GM18951 (cell line): Measurements from ENCODE around the gene NFYA.
A peak's percentile ranks its signal among the peaks of the same experiment; 100 is the strongest.

Experiments
- POLR2A ChIP-seq: IDR thresholded peaks from 4 replicates; pipeline ENCODE4 v1.6.1; 2011; ENCODE audit warnings: mild to moderate bottlenecking; ENCODE audit not compliant: insufficient read length, insufficient read depth; ENCODE audit errors: extremely low read depth
- in situ Hi-C: fragments of 300-500 bp; cut with MboI; formaldehyde crosslinking; loops from one replicate; pipeline ENCODE4 v1.12.0; 2022; ENCODE audit warnings: low sequenced_read_pairs, mixed read lengths, inconsistent platforms; ENCODE audit not compliant: unreplicated experiment

The NFYA gene

GRCh38 chr6:41072836-41073202 lies at the start of gene NFYA:
TSS of gene NFYA (plus strand) at chr6:41072974. CDS start at chr6:41079090, 6,116 bp downstream.
- in situ Hi-C loops, result no loop called here
- no peak for TF ChIP-seq POLR2A

- TF ChIP-seq POLR2A, result no peak
- in situ Hi-C loops, result no loop called here
Measured at GRCh38 chr6:41023114-41023513, 49.7 kb upstream of the NFYA start.

- TF ChIP-seq POLR2A, result no peak
- in situ Hi-C loops, result no loop called here
Measured at GRCh38 chr6:41025966-41026530, 46.7 kb upstream of the NFYA start.

GRCh38 chr6:41027241-41027640 lies 45.5 kb upstream of the NFYA start:
- no peak for TF ChIP-seq POLR2A
- in situ Hi-C loops, result no loop called here

- in situ Hi-C loops, result no loop called here
Measured at GRCh38 chr6:41027799-41028560, 44.8 kb upstream of the NFYA start.

GRCh38 chr6:41028561-41029412 lies 44.0 kb upstream of the NFYA start:
- in situ Hi-C loops, result no loop called here
- no peak for TF ChIP-seq POLR2A

More at GRCh38 chr6:41027799-41028560, 44.8 kb upstream of the NFYA start:
- TF ChIP-seq POLR2A, result peak; percentile 52

GRCh38 chr6:41032830-41033229 lies 39.9 kb upstream of the NFYA start:
- no peak for TF ChIP-seq POLR2A
- in situ Hi-C loops, result no loop called here

- in situ Hi-C loops, result no loop called here
- no peak for TF ChIP-seq POLR2A
Measured at GRCh38 chr6:41033776-41034175, 39.0 kb upstream of the NFYA start.

GRCh38 chr6:41036186-41036585 lies 36.6 kb upstream of the NFYA start:
- in situ Hi-C loops, result no loop called here

GRCh38 chr6:41036601-41037000 lies 36.2 kb upstream of the NFYA start:
- in situ Hi-C loops, result no loop called here
- no peak for TF ChIP-seq POLR2A

More at GRCh38 chr6:41036186-41036585, 36.6 kb upstream of the NFYA start:
- no peak for TF ChIP-seq POLR2A

GRCh38 chr6:41037107-41037900 lies 35.5 kb upstream of the NFYA start:
- in situ Hi-C loops, result no loop called here
- TF ChIP-seq POLR2A, result no peak

- in situ Hi-C loops, result no loop called here
- TF ChIP-seq POLR2A, result no peak
Measured at GRCh38 chr6:41038205-41038604, 34.6 kb upstream of the NFYA start.
